HepG2 (cell line): ENCODE results near the gene ANKRD60. TPM values are rescaled to one million over a fixed set of nuclear protein-coding genes. Genes with fewer than 3 reads are reported as not detected.
A peak's percentile ranks its signal among the peaks of the same experiment; 100 is the strongest.

Experiments
- ATAC-seq: fragments of 200-7000 bp; cut with Tn5 transposase; 3 replicates; pipeline ENCODE4 v1.9.1; 2020; ENCODE audit warnings: mild to moderate bottlenecking, moderate library complexity
- BruUV-seq: library from RNA; stranded (reverse); fragments of 400-500 nt; replicated peaks from 2 replicates; lab custom pipeline; 2021; lab: Mats Ljungman, UMichigan
- CTCF ChIA-PET: fragments of 300-600 bp; formaldehyde crosslinking; extraction: SDS; loops from one replicate; lab custom pipeline; 2021; ENCODE audit warnings: low total read pairs, inconsistent platforms, low intra/inter-chr PET ratio; lab: Yijun Ruan, JAX
- POLR2A ChIA-PET: fragments of 350-600 bp; sonication (Branson Sonifier 250); formaldehyde crosslinking; loops from one replicate; lab custom pipeline; 2020; ENCODE audit warnings: antibody characterized with exemption, inconsistent platforms; lab: Yijun Ruan, JAX
- DNase-seq: peaks from one replicate; pipeline ENCODE4 v3.0.0-alpha.2; 2015; ENCODE audit warnings: low spot score
- FAIRE-seq: peaks from 3 replicates; lab custom pipeline; 2011; peaks lifted over from hg19 to GRCh38; lab: Jason Lieb, UNC
- H2AFZ ChIP-seq: one replicate; pipeline ENCODE4 v1.6.1; 2011; ENCODE audit warnings: low read length, inconsistent platforms
- H3K27ac ChIP-seq: fragments of 300-600 bp; 3 replicates; pipeline ENCODE4 v1.8.0; 2011; ENCODE audit warnings: mixed run types, mild to moderate bottlenecking, mixed read lengths, low read length, inconsistent platforms; ENCODE audit not compliant: insufficient read depth; ENCODE audit errors: extremely low read length
- H3K27me3 ChIP-seq, 2 experiments: fragments of 200-600 bp in 1 of 2; 2 replicates in 1 of 2; 3 replicates in 1 of 2; pipeline versions ENCODE4 v1.6.0 to v1.8.0; 2011; ENCODE audit warnings: low read length in 2 of 2, mild to moderate bottlenecking in 2 of 2, moderate library complexity in 2 of 2, inconsistent platforms in 1 of 2; ENCODE audit not compliant: insufficient read depth in 2 of 2, control insufficient read depth in 1 of 2
- H3K36me3 ChIP-seq, 2 experiments: fragments of 200-600 bp in 1 of 2; replicated peaks in 1 of 2; 2 replicates in 1 of 2; 3 replicates in 1 of 2; pipeline versions ENCODE4 v1.5.1 to v1.8.0; 2011; ENCODE audit warnings: low read length in 2 of 2, inconsistent platforms in 1 of 2; ENCODE audit not compliant: insufficient read depth in 2 of 2, control insufficient read depth in 1 of 2
- H3K4me1 ChIP-seq: 2 replicates; pipeline ENCODE4 v1.5.1; 2012; ENCODE audit warnings: low read length, inconsistent platforms; ENCODE audit not compliant: insufficient read depth
- H3K4me2 ChIP-seq: 2 replicates; pipeline ENCODE4 v1.6.0; 2011; ENCODE audit warnings: low read depth, low read length, inconsistent platforms
- H3K4me3 ChIP-seq, 3 experiments: fragments of 200-600 bp in 1 of 3; sonication (generic), shearing (Covaris generic) in 1 of 3; replicated peaks in 1 of 3; 2 replicates each; pipeline ENCODE4 v1.5.1; 2011 to 2016; ENCODE audit warnings: low read length in 3 of 3, inconsistent platforms in 2 of 3, low read depth in 2 of 3, mild to moderate bottlenecking in 2 of 3, control low read depth in 1 of 3, mixed read lengths in 1 of 3; ENCODE audit not compliant: insufficient read depth in 1 of 3
- H3K79me2 ChIP-seq: one replicate; pipeline ENCODE4 v1.6.1; 2011; ENCODE audit warnings: low read length, inconsistent platforms; ENCODE audit not compliant: insufficient read depth
- H3K9ac ChIP-seq: 2 replicates; pipeline ENCODE4 v1.6.0; 2011; ENCODE audit warnings: mild to moderate bottlenecking, low read depth, low read length, inconsistent platforms; ENCODE audit not compliant: insufficient read depth
- H3K9me3 ChIP-seq: 2 replicates; pipeline ENCODE4 v1.5.1; 2012; ENCODE audit warnings: mild to moderate bottlenecking, low read length
- H4K20me1 ChIP-seq: 2 replicates; pipeline ENCODE4 v1.6.0; 2011; ENCODE audit warnings: inconsistent platforms, mild to moderate bottlenecking, low read length, moderate library complexity; ENCODE audit not compliant: insufficient read depth
- CTCF ChIP-seq: sonication (generic); formaldehyde crosslinking; IDR thresholded peaks from 2 replicates; pipeline ENCODE4 v1.5.0; 2020; ENCODE audit warnings: mild to moderate bottlenecking, missing genetic modification reagents, moderate library complexity
- DBP ChIP-seq: sonication (generic); formaldehyde crosslinking; IDR thresholded peaks from 2 replicates; pipeline ENCODE4 v1.4.0; 2020; ENCODE audit warnings: missing genetic modification reagents; ENCODE audit errors: not compliant biosample characterization
- HNF1A ChIP-seq, 2 experiments: sonication (generic) in 1 of 2; formaldehyde crosslinking in 1 of 2; IDR thresholded peaks; 2 replicates each; pipeline versions ENCODE4 v1.4.0 to v1.6.1; 2016 to 2020; ENCODE audit warnings: borderline replicate concordance in 1 of 2, low read depth in 1 of 2, mild to moderate bottlenecking in 1 of 2, missing genetic modification reagents in 1 of 2
- REPIN1 ChIP-seq: sonication (generic); formaldehyde crosslinking; IDR thresholded peaks from 2 replicates; pipeline ENCODE4 v1.8.0; 2022; ENCODE audit warnings: missing genetic modification reagents, low read depth, mild to moderate bottlenecking, borderline replicate concordance
- ZFP36L2 ChIP-seq: sonication (generic); formaldehyde crosslinking; IDR thresholded peaks from 2 replicates; pipeline ENCODE4 v1.4.0; 2020; ENCODE audit warnings: missing genetic modification reagents
- ZNF629 ChIP-seq: sonication (generic); formaldehyde crosslinking; conservative IDR thresholded peaks from 2 replicates; pipeline ENCODE4 v1.5.0; 2020; ENCODE audit warnings: missing genetic modification reagents
- ZNF747 ChIP-seq: sonication (generic); formaldehyde crosslinking; IDR thresholded peaks from 2 replicates; pipeline ENCODE4 v1.8.1; 2023; ENCODE audit warnings: missing genetic modification reagents, mild to moderate bottlenecking, borderline replicate concordance
- WGBS: methylation state at CpG from one replicate; pipeline ENCODE4 v1.1.6; 2017; ENCODE audit warnings: low lambda C conversion rate; 5-methylcytosine and 5-hydroxymethylcytosine counted together
- in situ Hi-C: cut with HindIII; loops from 2 replicates; pipeline ENCODE4 v1.10.0; 2017; ENCODE audit warnings: low pct_unique_long_range_greater_than_20kb; ENCODE audit not compliant: extremely low pct_ligation_motif_present
- intact Hi-C: fragments of 100-400 bp; cut with micrococcal nuclease; formaldehyde crosslinking; loops from one replicate; pipeline ENCODE4 v1.10.0; 2022; ENCODE audit not compliant: unreplicated experiment
- polyA plus RNA-seq, 8 experiments: library from polyadenylated mRNA; depleted of rRNA in 3 of 8; stranded (reverse) in 7 of 8; unstranded in 1 of 8; fragments of >200 nt; fragmentation: Illumina TruSeq in 4 of 8; extraction: Trizol in 4 of 8; gene quantifications; 2 replicates each; pipeline versions ENCODE4 v1.2.1 to v1.2.3, GENCODE V29; 2011 to 2016; ENCODE audit warnings: low read depth in 4 of 8, missing spikeins in 1 of 8, mixed read lengths in 1 of 8; ENCODE audit not compliant: insufficient read depth in 1 of 8
- total RNA-seq, 5 experiments: library from RNA; depleted of rRNA; stranded (reverse); fragments of >200 nt; fragmentation: Illumina TruSeq; extraction: Trizol; gene quantifications; 2 replicates each; pipeline ENCODE4 v1.2.3, GENCODE V29; 2016; ENCODE audit warnings: low read depth in 1 of 5

The ANKRD60 gene
- total and polyA plus RNA-seq, 2 of the 13 experiments (the other 11 are each of a cell fraction or from before 2014, with no cell fraction given) = not detected

GRCh38 chr20:58182521-58183140 lies 45.8 kb downstream of the ANKRD60 start:
- Histone ChIP-seq H3K27ac (no peak overlapping the region), H3K4me1 (0 out of 2 replicates have a peak, but pooled peaks cover 4% of the 10 kb centered on the region), H2AFZ (no peak overlapping the region), H3K9me3 (peaks cover 16% of the 10 kb centered on the region; the same call in 1 of the 2 replicates), H3K36me3 (no peaks in the 10 kb centered on the region), H3K9ac (no peak overlapping the region)
- intact Hi-C loops = no loop called here
- 3% methylated on average over 7 of the region's 8 CpGs for WGBS
- peak; percentile 89 for TF ChIP-seq ZNF629
- no peak for TF ChIP-seq CTCF (CRISPR knock-in tag)
- TF ChIP-seq, all 625 proteins: peak for 1
- H3K4me2 ChIP-seq = no peak overlapping the region
- ChIA-PET CTCF (no interaction called here), POLR2A (no interaction called here)
- in situ Hi-C loops = no loop called here
- H3K79me2 ChIP-seq = no peaks in the 10 kb centered on the region
- H3K4me3 ChIP-seq = no peak overlapping the region
- H4K20me1 ChIP-seq = no peaks in the 10 kb centered on the region
- ATAC-seq = no peak
- no peak for DNase-seq
- BruUV-seq = no TSS peak
- peaks cover 14 to 46% of the 10 kb centered on the region in 2 experiments for H3K27me3 ChIP-seq
- FAIRE-seq = no peak

GRCh38 chr20:58179432-58180099 lies 48.9 kb downstream of the ANKRD60 start:
- H3K4me2 ChIP-seq = peak overlapping the region; percentile 44
- DNase-seq (peak; percentile 21), FAIRE-seq (no peak), ATAC-seq (peak; percentile 89)
- H3K36me3 ChIP-seq = no peaks in the 10 kb centered on the region
- no peak overlapping the region for H2AFZ ChIP-seq
- intact Hi-C loops (loop anchor here (1.0 kb wide), 2 partner anchors 525 to 557 kb away; no protein-coding TSS in a partner anchor), in situ Hi-C loops (loop anchor here (5.0 kb wide), 1 partner anchor 527 kb away; no protein-coding TSS in a partner anchor)
- peaks cover 17 to 61% of the 10 kb centered on the region in 2 experiments for H3K27me3 ChIP-seq
- H4K20me1 ChIP-seq = no peaks in the 10 kb centered on the region
- no peak overlapping the region for H3K27ac ChIP-seq
- H3K9me3 ChIP-seq = peaks cover 11% of the 10 kb centered on the region; the same call in 1 of the 2 replicates
- ChIA-PET POLR2A (no interaction called here), CTCF (interaction anchor here (1.7 to 2.3 kb wide), 4 partner anchors 30 to 582 kb away, joined by 5 to 18 read pairs (median 10); no protein-coding TSS in a partner anchor)
- H3K79me2 ChIP-seq = no peaks in the 10 kb centered on the region
- WGBS = 4% methylated on average over 44 of the region's 46 CpGs
- H3K9ac ChIP-seq = no peak overlapping the region
- no TSS peak for BruUV-seq
- peak overlapping the region in 1 of 3 experiments; percentile 12; a peak in 1 of 6 replicates for H3K4me3 ChIP-seq
- H3K4me1 ChIP-seq = 0 out of 2 replicates have a peak, but pooled peaks cover 4% of the 10 kb centered on the region
- TF ChIP-seq DBP = no peak
- peak; percentile 29; the same call in 1 of the 2 replicates for TF ChIP-seq REPIN1
- TF ChIP-seq ZFP36L2 (CRISPR knock-in tag) = no peak
- TF ChIP-seq HNF1A (IDR thresholded peaks at IDR 0.05; ENCODE audit: low read depth) = no peak
- 0 out of 2 replicates have a peak, but pooled peaks have one; percentile 29 for TF ChIP-seq HNF1A (CRISPR knock-in tag; IDR thresholded peaks at IDR 0.05; ENCODE audit: borderline replicate concordance)
- TF ChIP-seq ZNF747 = no peak
